ENCODE data around the gene CPOX.

The CPOX gene

DNA sequence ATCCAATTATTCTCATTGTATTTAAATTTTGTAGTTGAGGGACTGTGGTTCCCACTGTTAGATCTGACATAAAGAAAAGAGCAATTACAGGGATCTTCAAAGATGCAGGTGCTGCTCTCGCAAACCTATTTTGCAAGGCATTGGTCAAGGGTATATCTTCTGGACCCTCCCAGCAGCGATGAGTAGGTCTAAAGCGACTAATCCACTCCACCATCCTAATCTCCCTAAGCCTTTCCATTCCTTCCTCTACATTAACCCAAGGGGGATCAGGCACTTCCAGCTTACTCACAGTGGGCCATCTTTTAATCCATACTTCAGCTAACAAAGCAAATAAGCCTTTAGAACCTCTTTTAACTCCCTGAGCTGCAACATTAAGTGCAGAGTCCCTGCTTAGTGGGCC, 37.0 kb upstream of the CPOX start:
- no peak for DNase-seq (ENCODE audit: low spot score)
- no peaks in the 10 kb centered on the region for H3K4me1 ChIP-seq (ENCODE audit: control insufficient read depth in 2 of 2, insufficient read depth in 1 of 2, low read depth in 1 of 2, low read length in 2 of 2)
- H2AK5ac ChIP-seq (ENCODE audit: low read depth, low read length), result no peak overlapping the region
- no CpG with 5 or more reads among the region's 3 CpGs for WGBS, 2 donors (ENCODE audit: extremely low coverage in 2 of 2, insufficient read length in 2 of 2, insufficient replicate concordance in 1 of 2)
- peaks cover 0 to 6% (median 0%) of the 10 kb centered on the region in 3 experiments for H3K27me3 ChIP-seq (ENCODE audit: control insufficient read depth in 3 of 3, insufficient read depth in 3 of 3, low read depth in 1 of 3, low read length in 3 of 3)
- H3K27ac ChIP-seq (replicated peaks; ENCODE audit: low read length), result no peak overlapping the region
- no peak overlapping the region for H3K4me3 ChIP-seq (ENCODE audit: low read length in 2 of 2)
- no peaks in the 10 kb centered on the region for H3K79me1 ChIP-seq (ENCODE audit: low read depth, low read length)
- H2BK120ac ChIP-seq (ENCODE audit: low read depth, low read length), result no peak overlapping the region
- no peak overlapping the region for H3K18ac ChIP-seq (ENCODE audit: low read length)
- H3K14ac ChIP-seq (ENCODE audit: low read length), result no peak overlapping the region
- H3K4me2 ChIP-seq (ENCODE audit: insufficient read depth, low read length, poor library complexity, severe bottlenecking), result no peak overlapping the region
- no peak overlapping the region for H3K23ac ChIP-seq (ENCODE audit: low read depth, low read length, poor library complexity)
- H2BK15ac ChIP-seq (ENCODE audit: low read length), result no peak overlapping the region
- no peak overlapping the region for H2AFZ ChIP-seq (ENCODE audit: low read length)
- no peak overlapping the region for H3K4ac ChIP-seq (ENCODE audit: low read length)
- no peak overlapping the region for H3K9ac ChIP-seq (ENCODE audit: low read depth, low read length, poor library complexity)
- H3K9me3 ChIP-seq (replicated peaks in 1 of 2; ENCODE audit: control insufficient read depth in 2 of 2, insufficient read depth in 1 of 2, low read depth in 1 of 2, low read length in 2 of 2), result no peaks in the 10 kb centered on the region
- no peak overlapping the region for H4K8ac ChIP-seq (ENCODE audit: low read depth, low read length)
- no peak overlapping the region for H2BK12ac ChIP-seq (ENCODE audit: low read length)
- no peak overlapping the region for H4K91ac ChIP-seq (ENCODE audit: low read depth, low read length, poor library complexity)
- H2BK5ac ChIP-seq (ENCODE audit: low read length), result no peak overlapping the region
- no peaks in the 10 kb centered on the region for H3K36me3 ChIP-seq (replicated peaks in 1 of 2; ENCODE audit: control insufficient read depth in 2 of 2, insufficient read depth in 2 of 2, low read length in 2 of 2)

DNA sequence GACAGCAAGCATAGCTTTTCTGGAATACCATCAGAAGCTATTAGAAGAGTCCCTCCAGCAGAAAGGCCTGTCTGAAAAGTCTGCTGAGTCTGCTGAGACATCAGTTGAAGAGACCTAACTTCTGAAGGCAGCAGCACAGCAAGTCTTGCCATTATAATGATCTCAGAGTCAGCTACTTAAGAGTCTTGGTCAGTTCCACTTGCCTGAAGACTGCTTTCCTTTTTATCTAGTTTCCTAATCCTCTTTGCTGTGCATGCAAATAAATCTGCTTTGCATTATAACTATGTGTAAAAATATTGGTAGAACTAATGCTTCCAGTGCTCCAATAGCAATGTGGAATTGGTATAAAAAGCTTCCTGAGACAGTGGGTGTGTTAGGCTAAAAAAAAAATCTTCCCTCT, 34.9 kb upstream of the CPOX start:
- Histone ChIP-seq H2AFZ (ENCODE audit: low read length) (no peak overlapping the region), H3K36me3 (replicated peaks in 1 of 2; ENCODE audit: control insufficient read depth in 2 of 2, insufficient read depth in 2 of 2, low read length in 2 of 2) (no peaks in the 10 kb centered on the region), H3K4me3 (ENCODE audit: low read length in 2 of 2) (no peak overlapping the region), H2AK5ac (ENCODE audit: low read depth, low read length) (no peak overlapping the region), H4K91ac (ENCODE audit: low read depth, low read length, poor library complexity) (no peak overlapping the region), H3K9me3 (replicated peaks in 1 of 2; ENCODE audit: control insufficient read depth in 2 of 2, insufficient read depth in 1 of 2, low read depth in 1 of 2, low read length in 2 of 2) (no peaks in the 10 kb centered on the region), H3K14ac (ENCODE audit: low read length) (no peak overlapping the region), H3K4me2 (ENCODE audit: insufficient read depth, low read length, poor library complexity, severe bottlenecking) (no peak overlapping the region), H3K79me1 (ENCODE audit: low read depth, low read length) (no peaks in the 10 kb centered on the region), H3K4ac (ENCODE audit: low read length) (no peak overlapping the region), H3K4me1 (ENCODE audit: control insufficient read depth in 2 of 2, insufficient read depth in 1 of 2, low read depth in 1 of 2, low read length in 2 of 2) (no peaks in the 10 kb centered on the region), H2BK120ac (ENCODE audit: low read depth, low read length) (no peak overlapping the region), H3K27ac (replicated peaks; ENCODE audit: low read length) (no peak overlapping the region), H3K23ac (ENCODE audit: low read depth, low read length, poor library complexity) (no peak overlapping the region), H4K8ac (ENCODE audit: low read depth, low read length) (no peak overlapping the region), H3K9ac (ENCODE audit: low read depth, low read length, poor library complexity) (no peak overlapping the region), H3K27me3 (ENCODE audit: control insufficient read depth in 3 of 3, insufficient read depth in 3 of 3, low read depth in 1 of 3, low read length in 3 of 3) (peaks cover 0 to 6% (median 0%) of the 10 kb centered on the region in 3 experiments), H3K18ac (ENCODE audit: low read length) (no peak overlapping the region), H2BK12ac (ENCODE audit: low read length) (no peak overlapping the region), H2BK5ac (ENCODE audit: low read length) (no peak overlapping the region), H2BK15ac (ENCODE audit: low read length) (no peak overlapping the region)
- no peak for DNase-seq (ENCODE audit: low spot score)

DNA sequence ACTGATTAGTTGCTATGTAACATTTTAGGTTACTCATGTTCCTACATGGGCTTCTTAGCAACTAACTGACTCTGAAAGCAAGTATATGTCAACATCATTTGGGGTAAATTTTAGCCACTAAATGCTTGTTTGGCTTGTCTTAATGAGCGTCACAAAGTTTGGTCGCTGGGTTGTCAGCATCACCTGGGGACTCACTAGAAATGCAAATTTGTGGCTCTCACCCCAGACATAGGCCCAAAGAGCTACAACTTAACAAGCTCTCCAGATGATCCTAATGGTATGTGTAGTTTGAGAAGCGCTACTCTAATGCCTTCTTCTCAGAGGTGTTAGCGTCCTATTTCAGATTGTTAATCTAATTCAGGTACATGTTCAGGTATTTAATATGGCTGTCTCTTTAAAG, 32.7 kb upstream of the CPOX start:
- DNase-seq (ENCODE audit: low spot score), result no peak
- Histone ChIP-seq H2BK15ac (ENCODE audit: low read length) (no peak overlapping the region), H2AK5ac (ENCODE audit: low read depth, low read length) (no peak overlapping the region), H3K27me3 (ENCODE audit: control insufficient read depth in 3 of 3, insufficient read depth in 3 of 3, low read depth in 1 of 3, low read length in 3 of 3) (peaks cover 0 to 6% (median 0%) of the 10 kb centered on the region in 3 experiments), H3K23ac (ENCODE audit: low read depth, low read length, poor library complexity) (no peak overlapping the region), H3K18ac (ENCODE audit: low read length) (no peak overlapping the region), H3K27ac (replicated peaks; ENCODE audit: low read length) (no peak overlapping the region), H3K9me3 (replicated peaks in 1 of 2; ENCODE audit: control insufficient read depth in 2 of 2, insufficient read depth in 1 of 2, low read depth in 1 of 2, low read length in 2 of 2) (no peaks in the 10 kb centered on the region), H2BK120ac (ENCODE audit: low read depth, low read length) (no peak overlapping the region), H3K4me1 (ENCODE audit: control insufficient read depth in 2 of 2, insufficient read depth in 1 of 2, low read depth in 1 of 2, low read length in 2 of 2) (no peaks in the 10 kb centered on the region), H2BK12ac (ENCODE audit: low read length) (no peak overlapping the region), H2AFZ (ENCODE audit: low read length) (no peak overlapping the region), H4K91ac (ENCODE audit: low read depth, low read length, poor library complexity) (no peak overlapping the region), H3K14ac (ENCODE audit: low read length) (no peak overlapping the region), H3K4ac (ENCODE audit: low read length) (no peak overlapping the region), H3K79me1 (ENCODE audit: low read depth, low read length) (no peaks in the 10 kb centered on the region), H3K36me3 (replicated peaks in 1 of 2; ENCODE audit: control insufficient read depth in 2 of 2, insufficient read depth in 2 of 2, low read length in 2 of 2) (no peaks in the 10 kb centered on the region), H3K9ac (ENCODE audit: low read depth, low read length, poor library complexity) (no peak overlapping the region), H3K4me3 (ENCODE audit: low read length in 2 of 2) (no peak overlapping the region), H2BK5ac (ENCODE audit: low read length) (no peak overlapping the region), H3K4me2 (ENCODE audit: insufficient read depth, low read length, poor library complexity, severe bottlenecking) (no peak overlapping the region), H4K8ac (ENCODE audit: low read depth, low read length) (no peak overlapping the region)
- WGBS, 2 donors (ENCODE audit: extremely low coverage in 2 of 2, insufficient read length in 2 of 2, insufficient replicate concordance in 1 of 2), result no CpG with 5 or more reads among the region's 4 CpGs

DNA sequence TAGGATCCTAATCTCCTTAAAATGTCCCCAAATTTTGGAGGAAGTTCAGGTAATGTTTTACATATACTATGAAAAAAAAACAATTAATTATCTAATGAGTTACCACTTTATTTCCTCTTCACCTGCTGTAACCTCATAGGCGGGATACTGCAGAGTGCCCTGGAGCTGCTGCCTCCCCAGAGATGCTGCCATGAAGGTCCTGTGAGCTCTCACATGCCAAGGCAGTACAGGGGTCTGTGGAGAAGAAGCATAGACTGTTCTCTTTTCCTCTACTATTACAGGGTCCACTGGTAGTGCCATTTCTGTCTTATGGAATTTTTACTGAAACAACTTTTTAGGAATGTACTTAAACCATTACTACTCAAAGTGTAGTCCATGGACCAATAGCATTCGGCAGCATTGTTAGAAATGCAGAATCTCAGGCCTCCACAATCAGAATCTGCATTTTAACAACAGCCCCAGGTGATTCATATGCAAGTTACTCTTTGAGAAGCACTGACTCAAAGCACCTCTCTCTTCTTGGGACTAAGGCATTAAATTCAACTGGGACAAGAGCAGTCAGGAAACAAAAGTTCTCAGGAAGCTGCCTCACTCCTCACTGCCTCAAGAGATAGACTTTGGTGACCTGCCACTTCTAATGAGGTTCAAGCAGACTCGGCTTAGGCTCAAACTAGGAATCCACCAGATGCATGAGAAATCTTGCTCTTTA, 30.3 kb upstream of the CPOX start:
- Histone ChIP-seq H3K9ac (ENCODE audit: low read depth, low read length, poor library complexity) (no peak overlapping the region), H3K9me3 (replicated peaks in 1 of 2; ENCODE audit: control insufficient read depth in 2 of 2, insufficient read depth in 1 of 2, low read depth in 1 of 2, low read length in 2 of 2) (no peaks in the 10 kb centered on the region), H3K4ac (ENCODE audit: low read length) (no peak overlapping the region), H4K8ac (ENCODE audit: low read depth, low read length) (no peak overlapping the region), H2BK120ac (ENCODE audit: low read depth, low read length) (no peak overlapping the region), H2BK12ac (ENCODE audit: low read length) (no peak overlapping the region), H4K91ac (ENCODE audit: low read depth, low read length, poor library complexity) (no peak overlapping the region), H2AK5ac (ENCODE audit: low read depth, low read length) (no peak overlapping the region), H3K4me1 (ENCODE audit: control insufficient read depth in 2 of 2, insufficient read depth in 1 of 2, low read depth in 1 of 2, low read length in 2 of 2) (no peaks in the 10 kb centered on the region), H3K23ac (ENCODE audit: low read depth, low read length, poor library complexity) (no peak overlapping the region), H2BK15ac (ENCODE audit: low read length) (no peak overlapping the region), H3K36me3 (replicated peaks in 1 of 2; ENCODE audit: control insufficient read depth in 2 of 2, insufficient read depth in 2 of 2, low read length in 2 of 2) (no peaks in the 10 kb centered on the region), H2AFZ (ENCODE audit: low read length) (no peak overlapping the region), H3K4me2 (ENCODE audit: insufficient read depth, low read length, poor library complexity, severe bottlenecking) (no peak overlapping the region), H3K4me3 (ENCODE audit: low read length in 2 of 2) (no peak overlapping the region), H3K18ac (ENCODE audit: low read length) (no peak overlapping the region), H3K27me3 (ENCODE audit: control insufficient read depth in 3 of 3, insufficient read depth in 3 of 3, low read depth in 1 of 3, low read length in 3 of 3) (peaks cover 0 to 6% (median 0%) of the 10 kb centered on the region in 3 experiments), H3K14ac (ENCODE audit: low read length) (no peak overlapping the region), H3K79me1 (ENCODE audit: low read depth, low read length) (no peaks in the 10 kb centered on the region), H2BK5ac (ENCODE audit: low read length) (no peak overlapping the region), H3K27ac (replicated peaks; ENCODE audit: low read length) (no peak overlapping the region)
- DNase-seq (ENCODE audit: low spot score), result no peak
- WGBS, 2 donors (ENCODE audit: extremely low coverage in 2 of 2, insufficient read length in 2 of 2, insufficient replicate concordance in 1 of 2), result no CpG with 5 or more reads among the region's 3 CpGs

All from neuronal stem cell (in vitro differentiated cells).